ENCODE results near the gene TSPAN9. TPM values are rescaled to one million over a fixed set of nuclear protein-coding genes. Genes with fewer than 3 reads are reported as not detected.

The TSPAN9 gene
- total RNA-seq, 1 experiment from 2014 or later: 13.2 TPM

GRCh38 chr12:3172124-3173007 is 95.2 kb downstream of the TSPAN9 start (continued):
- TF ChIP-seq CTCF (IDR thresholded peaks at IDR 0.05 in 2 of 3, conservative IDR thresholded peaks at IDR 0.05 in 1 of 3; ENCODE audit: borderline replicate concordance in 1 of 3, insufficient read depth in 1 of 3, low read depth in 2 of 3, low read length in 2 of 3) (no peak), EZH2phosphoT487 (IDR thresholded peaks at IDR 0.05; ENCODE audit: borderline replicate concordance) (no peak), REST (IDR thresholded peaks at IDR 0.05; ENCODE audit: low read depth) (no peak), POLR2AphosphoS5 (IDR thresholded peaks at IDR 0.05; ENCODE audit: low read depth, low read length) (no peak), SIN3A (IDR thresholded peaks at IDR 0.05; ENCODE audit: low read depth) (no peak), JUND (IDR thresholded peaks at IDR 0.05) (no peak), ATF3 (IDR thresholded peaks at IDR 0.05) (no peak), POLR2A (IDR thresholded peaks at IDR 0.05; ENCODE audit: borderline replicate concordance, extremely low read depth, insufficient read depth, insufficient read length) (no peak), FOSL1 (IDR thresholded peaks at IDR 0.05; ENCODE audit: low read depth) (no peak), RAD21 (IDR thresholded peaks at IDR 0.05; ENCODE audit: low read depth) (no peak)

Measured in HCT116 (cell line).